OCI-LY7 (cell line): ENCODE data around the gene MAN1C1. TPM values are rescaled to one million over a fixed set of nuclear protein-coding genes. Genes with fewer than 3 reads are reported as not detected.
"Not testable (repeated sequence)": the region's sequence is repeated elsewhere in the genome, so short reads cannot be mapped to it uniquely, and the experiment has no call there.

ENCODE experiments used
- BruUV-seq: library from RNA; stranded (reverse); fragments of 400-500 nt; replicated peaks from 2 replicates; lab custom pipeline; 2021; lab: Mats Ljungman, UMichigan
- CTCF ChIA-PET: fragments of 300-600 bp; sonication (Branson Sonifier 250); formaldehyde crosslinking; loops from one replicate; lab custom pipeline; 2022; ENCODE audit warnings: antibody characterized with exemption; ENCODE audit not compliant: unreplicated experiment; lab: Charles Lee
- POLR2A ChIA-PET: fragments of 300-600 bp; sonication (Branson Sonifier 250); formaldehyde crosslinking; loops from one replicate; lab custom pipeline; 2022; ENCODE audit warnings: antibody characterized with exemption; lab: Charles Lee
- DNase-seq: peaks from one replicate; pipeline ENCODE4 v3.0.0-alpha.2; 2015; ENCODE audit warnings: low spot score
- H2AFZ ChIP-seq: fragments of 200-600 bp; sonication (generic), shearing (Covaris generic); 2 replicates; pipeline ENCODE4 v1.6.1; 2014; ENCODE audit warnings: mild to moderate bottlenecking, antibody characterized with exemption, low read length, moderate library complexity
- H3K27ac ChIP-seq: fragments of 200-600 bp; sonication (generic); 2 replicates; pipeline ENCODE4 v1.5.1; 2014; ENCODE audit warnings: mixed run types, low read depth, mild to moderate bottlenecking, moderate library complexity, low read length, inconsistent platforms; ENCODE audit not compliant: poor library complexity, severe bottlenecking
- H3K36me3 ChIP-seq: fragments of 200-600 bp; sonication (generic); 2 replicates; pipeline ENCODE4 v1.6.1; 2014; ENCODE audit warnings: mild to moderate bottlenecking, antibody characterized with exemption, low read length, moderate library complexity, mixed read lengths; ENCODE audit not compliant: insufficient read depth
- H3K4me1 ChIP-seq: fragments of 200-600 bp; sonication (generic); 2 replicates; pipeline ENCODE4 v1.5.1; 2014; ENCODE audit warnings: mild to moderate bottlenecking, low read length; ENCODE audit not compliant: insufficient read depth, poor library complexity, severe bottlenecking
- H3K4me2 ChIP-seq: fragments of 200-600 bp; sonication (generic); 2 replicates; pipeline ENCODE4 v1.6.1; 2014; ENCODE audit warnings: mild to moderate bottlenecking, low read length
- H3K4me3 ChIP-seq: fragments of 200-600 bp; sonication (generic); 2 replicates; pipeline ENCODE4 v1.5.1; 2014; ENCODE audit warnings: mild to moderate bottlenecking, low read depth, low read length; ENCODE audit not compliant: poor library complexity, severe bottlenecking
- H3K79me2 ChIP-seq: fragments of 200-600 bp; sonication (generic); 2 replicates; pipeline ENCODE4 v1.6.1; 2016; ENCODE audit warnings: low read depth, mild to moderate bottlenecking, low read length, moderate library complexity, mixed read lengths; ENCODE audit not compliant: insufficient read depth
- H3K9me2 ChIP-seq: fragments of 200-600 bp; sonication (generic); 2 replicates; pipeline ENCODE4 v1.6.1; 2016; ENCODE audit warnings: mild to moderate bottlenecking, low read length, mixed read lengths; ENCODE audit not compliant: insufficient read depth
- H3K9me3 ChIP-seq: fragments of 200-600 bp; sonication (generic); 2 replicates; pipeline ENCODE4 v1.6.1; 2014; ENCODE audit warnings: mild to moderate bottlenecking, mixed run types, low read length, mixed read lengths
- H4K20me1 ChIP-seq: fragments of 200-600 bp; sonication (generic); 2 replicates; pipeline ENCODE4 v1.6.1; 2014; ENCODE audit warnings: mild to moderate bottlenecking, antibody characterized with exemption, low read length, moderate library complexity, mixed read lengths; ENCODE audit not compliant: insufficient read depth
- EZH2phosphoT487 ChIP-seq: fragments of 200-600 bp; sonication (generic); IDR thresholded peaks from 2 replicates; pipeline ENCODE4 v1.6.1; 2018; ENCODE audit warnings: low read depth, borderline replicate concordance, mild to moderate bottlenecking, mixed run types, antibody characterized with exemption, low read length, moderate library complexity, mixed read lengths
- intact Hi-C: fragments of 100-400 bp; cut with micrococcal nuclease; formaldehyde crosslinking; loops from one replicate; pipeline ENCODE4 v1.10.0; 2022; ENCODE audit not compliant: unreplicated experiment
- total RNA-seq, 2 experiments: library from RNA; depleted of rRNA in 1 of 2; stranded (reverse); fragments of >200 nt in 1 of 2; shearing (Covaris generic) in 1 of 2; gene quantifications; 2 replicates each; pipeline ENCODE4 v1.2.3, GENCODE V29; 2014 to 2022
- TF ChIP-seq, protein P1 (sequence below): fragments of 200-600 bp; sonication (generic); conservative IDR thresholded peaks from 2 replicates; pipeline ENCODE4 v1.5.1; 2014; ENCODE audit warnings: mild to moderate bottlenecking, antibody characterized with exemption, low read length, moderate library complexity, mixed read lengths

The MAN1C1 gene
- total RNA-seq, 2 experiments from 2014 or later, result 3.0 to 4.9 TPM

DNA sequence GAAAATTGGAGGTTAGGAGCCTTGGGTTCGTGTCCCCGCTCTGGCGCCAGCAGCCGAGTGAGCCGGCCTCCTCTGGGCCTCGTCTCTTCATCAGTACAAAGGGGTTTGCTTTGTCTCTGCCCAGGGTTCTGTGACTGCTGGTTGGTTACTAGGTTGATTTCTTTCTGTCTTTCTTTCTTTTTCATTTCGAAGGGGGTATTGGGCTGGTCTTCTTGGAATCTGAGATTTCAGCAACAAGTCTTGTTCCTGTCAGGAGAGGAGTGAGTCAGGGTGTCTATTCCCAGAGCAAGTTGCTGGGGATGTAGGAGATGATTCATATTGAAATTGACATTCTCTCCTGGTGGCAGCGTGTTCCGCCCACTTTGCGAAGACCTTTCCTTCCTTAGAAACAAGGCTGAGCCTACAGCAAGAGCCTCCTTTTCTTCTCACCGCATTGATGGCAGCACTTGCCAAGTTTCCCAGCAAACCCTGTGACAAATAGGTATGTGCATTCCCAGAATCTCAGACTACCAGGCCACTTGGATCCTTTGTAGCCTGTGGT lies 79.2 kb downstream of the MAN1C1 start:
- no peak for DNase-seq
- intact Hi-C loops, result no loop called here
- Histone ChIP-seq H3K4me1 (no peaks in the 10 kb centered on the region), H3K9me3 (no peaks in the 10 kb centered on the region), H3K4me2 (no peak overlapping the region), H3K27ac (no peak overlapping the region), H3K4me3 (no peak overlapping the region), H3K9me2 (no peaks in the 10 kb centered on the region), H4K20me1 (no peaks in the 10 kb centered on the region), H2AFZ (no peak overlapping the region), H3K79me2 (no peaks in the 10 kb centered on the region), H3K36me3 (no peaks in the 10 kb centered on the region)
- ChIA-PET CTCF (no interaction called here), POLR2A (no interaction called here)
- no peak for TF ChIP-seq EZH2phosphoT487
- TF ChIP-seq, protein P1, sequence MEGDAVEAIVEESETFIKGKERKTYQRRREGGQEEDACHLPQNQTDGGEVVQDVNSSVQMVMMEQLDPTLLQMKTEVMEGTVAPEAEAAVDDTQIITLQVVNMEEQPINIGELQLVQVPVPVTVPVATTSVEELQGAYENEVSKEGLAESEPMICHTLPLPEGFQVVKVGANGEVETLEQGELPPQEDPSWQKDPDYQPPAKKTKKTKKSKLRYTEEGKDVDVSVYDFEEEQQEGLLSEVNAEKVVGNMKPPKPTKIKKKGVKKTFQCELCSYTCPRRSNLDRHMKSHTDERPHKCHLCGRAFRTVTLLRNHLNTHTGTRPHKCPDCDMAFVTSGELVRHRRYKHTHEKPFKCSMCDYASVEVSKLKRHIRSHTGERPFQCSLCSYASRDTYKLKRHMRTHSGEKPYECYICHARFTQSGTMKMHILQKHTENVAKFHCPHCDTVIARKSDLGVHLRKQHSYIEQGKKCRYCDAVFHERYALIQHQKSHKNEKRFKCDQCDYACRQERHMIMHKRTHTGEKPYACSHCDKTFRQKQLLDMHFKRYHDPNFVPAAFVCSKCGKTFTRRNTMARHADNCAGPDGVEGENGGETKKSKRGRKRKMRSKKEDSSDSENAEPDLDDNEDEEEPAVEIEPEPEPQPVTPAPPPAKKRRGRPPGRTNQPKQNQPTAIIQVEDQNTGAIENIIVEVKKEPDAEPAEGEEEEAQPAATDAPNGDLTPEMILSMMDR, result no peak
- BruUV-seq, result no TSS peak

- H2AFZ ChIP-seq, H3K79me2 ChIP-seq, intact Hi-C loops, DNase-seq, H3K4me3 ChIP-seq, H3K4me1 ChIP-seq, H3K4me2 ChIP-seq, POLR2A ChIA-PET, H3K9me2 ChIP-seq, H4K20me1 ChIP-seq, H3K9me3 ChIP-seq, H3K27ac ChIP-seq, BruUV-seq, H3K36me3 ChIP-seq: not testable (repeated sequence)
- CTCF ChIA-PET, result interaction anchor here (0.8 kb wide), 1 partner anchor 124 kb away, joined by 3 read pairs; no protein-coding TSS in a partner anchor
Measured at GRCh38 chr1:25696643-25697042, 80.1 kb downstream of the MAN1C1 start.

GRCh38 chr1:25697435-25698217 lies 81.0 kb downstream of the MAN1C1 start:
- H3K9me2 ChIP-seq, result no peaks in the 10 kb centered on the region
- ChIA-PET CTCF (interaction anchor here (0.8 kb wide), 1 partner anchor 125 kb away, joined by 3 read pairs; no protein-coding TSS in a partner anchor), POLR2A (no interaction called here)
- BruUV-seq, result no TSS peak
- H3K4me2 ChIP-seq, result no peak overlapping the region
- no peaks in the 10 kb centered on the region for H3K79me2 ChIP-seq
- no peaks in the 10 kb centered on the region for H3K9me3 ChIP-seq
- no peak overlapping the region for H3K27ac ChIP-seq
- H3K4me3 ChIP-seq, result no peak overlapping the region
- TF ChIP-seq EZH2phosphoT487, result no peak
- TF ChIP-seq, protein P1, result no peak
- H4K20me1 ChIP-seq, result no peaks in the 10 kb centered on the region
- intact Hi-C loops, result no loop called here
- H2AFZ ChIP-seq, result no peak overlapping the region
- H3K36me3 ChIP-seq, result no peaks in the 10 kb centered on the region
- H3K4me1 ChIP-seq, result no peaks in the 10 kb centered on the region
- no peak for DNase-seq
